ENCODE measurements around the gene PCGF1. TPM values are rescaled to one million over a fixed set of nuclear protein-coding genes. Genes with fewer than 3 reads are reported as not detected.
A peak's percentile ranks its signal among the peaks of the same experiment; 100 is the strongest.

Gene PCGF1
- total and polyA plus RNA-seq, 2 of the 4 experiments (the other 2 are of a cell fraction): 23.4 to 31.4 TPM

- Histone ChIP-seq H3K4ac (ENCODE audit: low read depth, low read length) (peak within 1 kb of the TSS; percentile 95), H2AFZ (replicated peaks; ENCODE audit: low read length, poor library complexity) (peak within 1 kb of the TSS; percentile 92), H3K9me3 (ENCODE audit: control insufficient read depth, insufficient read depth, low read length) (no peaks in the 10 kb centered on the region), H2BK120ac (ENCODE audit: low read depth, low read length) (peak within 1 kb of the TSS; percentile 48; the same call in 1 of the 2 replicates), H3K4me2 (ENCODE audit: low read depth, low read length) (peak within 1 kb of the TSS; percentile 89), H3K4me1 (ENCODE audit: control insufficient read depth, insufficient read depth, low read length) (peaks cover 4% of the 10 kb centered on the region; the same call in 1 of the 2 replicates), H2BK20ac (ENCODE audit: low read depth, low read length) (no peak within 1 kb of the TSS), H3K9ac (ENCODE audit: low read depth, low read length) (peak within 1 kb of the TSS; percentile 93), H2BK15ac (ENCODE audit: low read depth, low read length) (no peak within 1 kb of the TSS), H3K27me3 (ENCODE audit: control insufficient read depth, insufficient read depth, low read length) (no peaks in the 10 kb centered on the region), H3K9me1 (ENCODE audit: insufficient read depth, low read length) (no peaks in the 10 kb centered on the region), H2BK5ac (ENCODE audit: low read depth, low read length, poor library complexity, severe bottlenecking) (peak within 1 kb of the TSS; percentile 89), H3K23ac (ENCODE audit: low read depth, low read length) (peak within 1 kb of the TSS; percentile 97), H3K27ac (ENCODE audit: insufficient read depth, low read length) (peak within 1 kb of the TSS; percentile 91), H2AK5ac (ENCODE audit: low read depth, low read length) (peak within 1 kb of the TSS; percentile 90), H4K8ac (ENCODE audit: low read depth in 2 of 2, low read length in 2 of 2) (peak within 1 kb of the TSS; percentile 97 to 99), H2AK9ac (replicated peaks; ENCODE audit: low read depth, low read length, poor library complexity) (peak within 1 kb of the TSS; percentile 87), H3K79me1 (ENCODE audit: low read depth in 1 of 2, low read length in 2 of 2) (peaks cover 3 to 33% of the 10 kb centered on the region in 2 experiments; a peak in 3 of 4 replicates), H4K5ac (ENCODE audit: low read depth, low read length) (peak within 1 kb of the TSS; percentile 96), H3K4me3 (ENCODE audit: insufficient read depth, low read depth, low read length) (peak within 1 kb of the TSS; percentile 77), H3K14ac (replicated peaks; ENCODE audit: low read depth, low read length) (peak within 1 kb of the TSS; percentile 96), H4K91ac (ENCODE audit: insufficient read depth, low read depth, low read length) (peak within 1 kb of the TSS; percentile 89), H3K36me3 (ENCODE audit: control insufficient read depth, insufficient read depth, low read length) (peaks cover 20% of the 10 kb centered on the region), H3K18ac (ENCODE audit: low read depth, low read length) (peak within 1 kb of the TSS; percentile 62), H3K56ac (ENCODE audit: extremely low read depth, insufficient read depth, low read length) (peak within 1 kb of the TSS; percentile 84), H4K20me1 (ENCODE audit: insufficient read depth, low read length) (no peaks in the 10 kb centered on the region)
- ChIA-PET POLR2A (ENCODE audit: unreplicated experiment) (interaction anchor here (1.1 kb wide), 1 partner anchor 9 kb away, joined by 5 read pairs; no protein-coding TSS in a partner anchor), CTCF (no interaction called here)
- DNase-seq (peak; percentile 92), ATAC-seq (ENCODE audit: low read depth) (peak; percentile 91)
- dilution Hi-C loops (cut with HindIII; ENCODE audit: low sequenced_read_pairs, unreplicated experiment) (no loop called here), intact Hi-C loops (cut with micrococcal nuclease) (no loop called here), in situ Hi-C loops (cut with MboI; ENCODE audit: low sequenced_read_pairs) (no loop called here)
- BruUV-seq (replicated peaks): TSS peak; percentile 86
- 3% methylated on average over 34 of the region's 66 CpGs; no CpG with 5 or more reads in 1 of the 2 experiments for WGBS, 2 experiments (ENCODE audit: extremely low coverage in 2 of 2, insufficient read length in 1 of 2)
- peak; percentile 21; the same call in 1 of the 2 replicates for TF ChIP-seq CEBPB (IDR thresholded peaks at IDR 0.05; ENCODE audit: low read depth, low read length)
- no peak for TF ChIP-seq BHLHE40 (IDR thresholded peaks at IDR 0.05; ENCODE audit: low read depth, low read length)
These were observed 35.2 kb downstream of the PCGF1 start, which contains the start of gene MRPL53 for GRCh38 chr2:74472086-74472944. Gene MRPL53, minus strand, starts transcription at chr2:74472680. Its CDS starts 20 bp downstream, at chr2:74472660.
